HEK293 (cell line): ENCODE measurements around the gene ARID3A.

ENCODE experiments used
- CTCF ChIA-PET: fragments of 350-600 bp; formaldehyde crosslinking; extraction: SDS; loops from one replicate; lab custom pipeline; 2021; ENCODE audit warnings: antibody characterized with exemption; lab: Yijun Ruan, JAX
- POLR2A ChIA-PET: fragments of 300-600 bp; formaldehyde crosslinking; extraction: SDS; loops from one replicate; lab custom pipeline; 2020; ENCODE audit warnings: antibody characterized with exemption, inconsistent platforms; lab: Yijun Ruan, JAX
- H3K27ac ChIP-seq: fragments of 200-500 bp; sonication (Bioruptor generic); 2 replicates; pipeline ENCODE4 v1.5.1; 2014; ENCODE audit warnings: low read depth, low read length, control low read depth, inconsistent platforms; ENCODE audit errors: extremely low read depth
- H3K36me3 ChIP-seq, 2 experiments: fragments of 200-500 bp in 1 of 2; sonication (Bioruptor generic) in 1 of 2; 1 replicate in 1 of 2; 2 replicates in 1 of 2; pipeline ENCODE4 v1.5.1; 2014 to 2017; ENCODE audit warnings: inconsistent platforms in 2 of 2, low read length in 2 of 2; ENCODE audit not compliant: control insufficient read depth in 2 of 2, insufficient read depth in 1 of 2
- H3K4me1 ChIP-seq: fragments of 200-500 bp; sonication (Bioruptor generic); 2 replicates; pipeline ENCODE4 v1.5.1; 2014; ENCODE audit warnings: mild to moderate bottlenecking, low read length, inconsistent platforms; ENCODE audit not compliant: control insufficient read depth, insufficient read depth
- H3K4me3 ChIP-seq: 2 replicates; pipeline ENCODE4 v1.5.1; 2011; ENCODE audit warnings: low read depth, mild to moderate bottlenecking, control low read depth, low read length, moderate library complexity
- H3K9me3 ChIP-seq: fragments of 200-500 bp; sonication (Bioruptor generic); 2 replicates; pipeline ENCODE4 v1.5.1; 2014; ENCODE audit warnings: low read depth, low read length, inconsistent platforms; ENCODE audit not compliant: control insufficient read depth, insufficient read depth
- HOXA7 ChIP-seq: sonication (generic); formaldehyde crosslinking; IDR thresholded peaks from 2 replicates; pipeline ENCODE4 v1.8.1; 2022; ENCODE audit warnings: missing genetic modification reagents, borderline replicate concordance
- KLF1 ChIP-seq: fragments of 450-650 bp; formaldehyde crosslinking; IDR thresholded peaks from 2 replicates; pipeline ENCODE4 v1.5.1; 2016; ENCODE audit warnings: missing biosample characterization, missing genetic modification characterization
- KLF7 ChIP-seq: fragments of 450-650 bp; formaldehyde crosslinking; IDR thresholded peaks from 2 replicates; pipeline ENCODE4 v1.5.1; 2016; ENCODE audit warnings: missing biosample characterization, missing genetic modification characterization, borderline replicate concordance
- KLF8 ChIP-seq: fragments of 450-650 bp; formaldehyde crosslinking; IDR thresholded peaks from 2 replicates; pipeline ENCODE4 v1.5.1; 2016; ENCODE audit warnings: missing biosample characterization, missing genetic modification characterization
- OSR2 ChIP-seq: fragments of 450-650 bp; formaldehyde crosslinking; IDR thresholded peaks from 2 replicates; pipeline ENCODE4 v1.5.1; 2016; ENCODE audit warnings: missing biosample characterization, missing genetic modification characterization
- PATZ1 ChIP-seq: fragments of 450-650 bp; formaldehyde crosslinking; IDR thresholded peaks from 2 replicates; pipeline ENCODE4 v1.5.1; 2016; ENCODE audit warnings: missing biosample characterization, missing genetic modification characterization
- ZBTB7A ChIP-seq: fragments of 450-650 bp; formaldehyde crosslinking; IDR thresholded peaks from 2 replicates; pipeline ENCODE4 v1.5.1; 2016; ENCODE audit warnings: low read depth, missing biosample characterization, missing genetic modification characterization
- ZBTB8A ChIP-seq: fragments of 450-650 bp; formaldehyde crosslinking; IDR thresholded peaks from 2 replicates; pipeline ENCODE4 v1.5.1; 2016; ENCODE audit warnings: missing biosample characterization, missing genetic modification characterization
- ZIC2 ChIP-seq: fragments of 450-650 bp; formaldehyde crosslinking; IDR thresholded peaks from 2 replicates; pipeline ENCODE4 v1.5.1; 2016; ENCODE audit warnings: missing biosample characterization, missing genetic modification characterization
- ZNF302 ChIP-seq: fragments of 450-650 bp; formaldehyde crosslinking; IDR thresholded peaks from 2 replicates; pipeline ENCODE4 v1.5.1; 2016; ENCODE audit warnings: missing biosample characterization, missing genetic modification characterization, low read depth
- ZNF398 ChIP-seq: fragments of 450-650 bp; formaldehyde crosslinking; IDR thresholded peaks from 2 replicates; pipeline ENCODE4 v1.5.1; 2017; ENCODE audit warnings: missing biosample characterization, missing genetic modification characterization
- ZNF792 ChIP-seq: fragments of 450-650 bp; formaldehyde crosslinking; IDR thresholded peaks from 2 replicates; pipeline ENCODE4 v1.5.1; 2016; ENCODE audit warnings: missing biosample characterization, missing genetic modification characterization
- TF ChIP-seq, protein P1 (sequence below): fragments of 450-650 bp; formaldehyde crosslinking; IDR thresholded peaks from 2 replicates; pipeline ENCODE4 v1.5.1; 2016; ENCODE audit warnings: missing biosample characterization, missing genetic modification characterization
- TF ChIP-seq, protein P2 (sequence below): fragments of 450-650 bp; formaldehyde crosslinking; IDR thresholded peaks from 2 replicates; pipeline ENCODE4 v1.5.1; 2016; ENCODE audit warnings: missing biosample characterization, missing genetic modification characterization, borderline replicate concordance

Gene ARID3A

GRCh38 chr19:944663-945241 lies 18.9 kb downstream of the ARID3A start (continued):
- TF ChIP-seq, protein P1, sequence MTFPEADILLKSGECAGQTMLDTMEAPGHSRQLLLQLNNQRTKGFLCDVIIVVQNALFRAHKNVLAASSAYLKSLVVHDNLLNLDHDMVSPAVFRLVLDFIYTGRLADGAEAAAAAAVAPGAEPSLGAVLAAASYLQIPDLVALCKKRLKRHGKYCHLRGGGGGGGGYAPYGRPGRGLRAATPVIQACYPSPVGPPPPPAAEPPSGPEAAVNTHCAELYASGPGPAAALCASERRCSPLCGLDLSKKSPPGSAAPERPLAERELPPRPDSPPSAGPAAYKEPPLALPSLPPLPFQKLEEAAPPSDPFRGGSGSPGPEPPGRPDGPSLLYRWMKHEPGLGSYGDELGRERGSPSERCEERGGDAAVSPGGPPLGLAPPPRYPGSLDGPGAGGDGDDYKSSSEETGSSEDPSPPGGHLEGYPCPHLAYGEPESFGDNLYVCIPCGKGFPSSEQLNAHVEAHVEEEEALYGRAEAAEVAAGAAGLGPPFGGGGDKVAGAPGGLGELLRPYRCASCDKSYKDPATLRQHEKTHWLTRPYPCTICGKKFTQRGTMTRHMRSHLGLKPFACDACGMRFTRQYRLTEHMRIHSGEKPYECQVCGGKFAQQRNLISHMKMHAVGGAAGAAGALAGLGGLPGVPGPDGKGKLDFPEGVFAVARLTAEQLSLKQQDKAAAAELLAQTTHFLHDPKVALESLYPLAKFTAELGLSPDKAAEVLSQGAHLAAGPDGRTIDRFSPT = peak; percentile 58; the same call in 1 of the 2 replicates
- TF ChIP-seq ZNF398 = peak; percentile 55
- no peak for TF ChIP-seq HOXA7 (CRISPR knock-in tag)
- peak; percentile 72 for TF ChIP-seq ZBTB8A (tag by site-specific recombination)
- TF ChIP-seq, protein P2, sequence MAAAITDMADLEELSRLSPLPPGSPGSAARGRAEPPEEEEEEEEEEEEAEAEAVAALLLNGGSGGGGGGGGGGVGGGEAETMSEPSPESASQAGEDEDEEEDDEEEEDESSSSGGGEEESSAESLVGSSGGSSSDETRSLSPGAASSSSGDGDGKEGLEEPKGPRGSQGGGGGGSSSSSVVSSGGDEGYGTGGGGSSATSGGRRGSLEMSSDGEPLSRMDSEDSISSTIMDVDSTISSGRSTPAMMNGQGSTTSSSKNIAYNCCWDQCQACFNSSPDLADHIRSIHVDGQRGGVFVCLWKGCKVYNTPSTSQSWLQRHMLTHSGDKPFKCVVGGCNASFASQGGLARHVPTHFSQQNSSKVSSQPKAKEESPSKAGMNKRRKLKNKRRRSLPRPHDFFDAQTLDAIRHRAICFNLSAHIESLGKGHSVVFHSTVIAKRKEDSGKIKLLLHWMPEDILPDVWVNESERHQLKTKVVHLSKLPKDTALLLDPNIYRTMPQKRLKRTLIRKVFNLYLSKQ (tag by site-specific recombination) = no peak
- TF ChIP-seq OSR2 (tag by site-specific recombination) = no peak
- peak; percentile 64 for TF ChIP-seq PATZ1 (tag by site-specific recombination)
- TF ChIP-seq KLF1 (tag by site-specific recombination) = peak; percentile 97
- no peak for TF ChIP-seq KLF7

DNA sequence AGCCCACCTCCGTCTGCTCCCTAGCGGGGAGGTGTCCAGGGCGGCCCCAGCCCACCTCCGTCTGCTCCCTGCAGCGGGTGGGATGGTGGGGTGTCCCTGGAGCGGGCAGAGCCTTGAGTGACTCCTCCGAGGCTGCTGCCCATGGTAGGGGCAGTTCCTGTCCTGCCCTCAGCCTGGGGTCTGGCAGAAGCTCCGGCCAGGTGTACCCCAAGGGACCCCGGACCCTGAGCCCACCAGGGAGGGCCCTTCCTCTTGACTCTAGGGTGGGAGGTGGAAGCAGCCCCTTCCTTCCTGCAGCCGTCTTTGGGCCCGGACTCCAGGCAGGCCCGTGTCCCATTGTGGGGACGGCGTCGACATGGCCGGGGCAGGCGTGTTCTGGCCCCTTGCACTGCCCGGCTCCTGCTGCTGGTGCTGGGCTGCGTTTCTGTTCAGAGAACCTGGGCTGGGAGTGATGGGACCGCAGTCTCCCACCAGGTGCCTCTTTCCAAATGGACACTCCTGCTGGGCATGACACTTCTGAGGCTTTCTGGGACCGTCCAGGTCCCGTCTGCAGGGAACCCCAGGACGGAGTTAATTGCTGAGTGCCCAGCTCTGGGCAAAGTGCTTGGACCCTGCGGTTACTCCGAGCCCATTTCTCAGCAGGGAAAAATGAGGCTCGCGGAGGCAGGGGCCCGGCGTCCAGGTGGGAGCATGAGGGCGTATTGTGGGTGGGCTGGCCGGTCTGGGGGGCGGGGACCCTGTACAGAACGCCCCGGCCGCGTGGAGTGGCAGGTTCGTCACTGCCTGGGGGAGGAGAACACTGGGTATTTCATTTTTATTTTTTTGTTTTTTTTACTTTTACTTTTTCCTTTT lies 19.8 kb downstream of the ARID3A start:
- no peak overlapping the region for H3K27ac ChIP-seq
- H3K4me1 ChIP-seq = no peaks in the 10 kb centered on the region
- no peaks in the 10 kb centered on the region for H3K9me3 ChIP-seq
- H3K4me3 ChIP-seq = no peak overlapping the region
- peaks cover 0 to 30% of the 10 kb centered on the region in 2 experiments; a peak in 1 of 3 replicates for H3K36me3 ChIP-seq
- TF ChIP-seq ZBTB7A (tag by site-specific recombination) (no peak), KLF8 (0 out of 2 replicates have a peak, but pooled peaks have one; percentile 12)
- ChIA-PET CTCF (interaction anchor here (0.6 kb wide), 1 partner anchor 37 kb away, joined by 4 read pairs; no protein-coding TSS in a partner anchor), POLR2A (no interaction called here)

DNA sequence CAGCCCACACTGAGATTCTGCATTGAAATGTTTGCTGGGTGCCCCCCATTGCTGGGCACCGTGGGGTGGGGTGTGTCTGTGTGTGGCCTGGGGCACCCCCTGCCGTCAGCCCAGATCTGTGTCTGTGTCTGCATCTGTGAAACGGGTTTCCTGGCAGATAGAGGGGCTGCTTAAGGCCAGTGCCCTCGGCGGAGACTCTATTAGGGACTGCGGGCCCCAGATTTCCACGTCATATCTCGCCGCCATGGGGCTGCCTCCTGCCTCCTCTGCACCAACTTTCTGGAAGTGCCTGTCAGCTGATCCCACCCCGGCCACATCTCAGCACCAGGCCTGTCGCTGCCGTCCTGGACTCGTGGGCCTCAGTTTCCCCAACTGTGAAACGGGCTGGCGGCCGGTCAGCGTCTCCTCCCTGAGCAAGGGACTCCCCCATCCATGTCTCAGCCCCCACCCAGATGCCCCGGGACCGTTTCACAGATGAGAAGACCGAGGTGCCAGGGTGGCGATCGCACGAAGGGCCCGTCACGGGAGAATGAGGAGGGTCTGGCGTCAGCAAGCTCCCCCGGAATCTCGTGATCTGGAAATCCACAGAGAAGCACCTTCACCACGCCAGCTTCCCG lies 21.4 kb downstream of the ARID3A start:
- Histone ChIP-seq H3K4me3 (no peak overlapping the region), H3K36me3 (peaks cover 0 to 23% of the 10 kb centered on the region in 2 experiments; a peak in 1 of 3 replicates), H3K27ac (no peak overlapping the region), H3K4me1 (no peaks in the 10 kb centered on the region), H3K9me3 (no peaks in the 10 kb centered on the region)
- TF ChIP-seq ZIC2 (tag by site-specific recombination) (peak; percentile 67; the same call in 1 of the 2 replicates), ZNF792 (tag by site-specific recombination) (no peak), ZNF302 (tag by site-specific recombination) (no peak)
- ChIA-PET CTCF (interaction anchor here (0.5 to 0.7 kb wide), 3 partner anchors 23 to 397 kb away, joined by 3 to 5 read pairs (median 3); no protein-coding TSS in a partner anchor), POLR2A (no interaction called here)
